Thyroid gland (tissue), 4 donors: ENCODE measurements around the gene EGFR.

Experiments
- POLR2A ChIP-seq, 2 donors: fragments of 450-650 bp; IDR thresholded peaks; one replicate each; pipeline ENCODE4 v1.6.1; 2017; ENCODE audit warnings: antibody characterized with exemption in 2 of 2, mild to moderate bottlenecking in 2 of 2, moderate library complexity in 1 of 2
- TF ChIP-seq, protein P1 (sequence below), 6 experiments: fragments of 200-600 bp in 3 of 6; fragments of 450-650 bp in 3 of 6; sonication (generic) in 3 of 6; IDR thresholded peaks; one replicate each; pipeline ENCODE4 v1.5.1; 2016 to 2019; ENCODE audit warnings: antibody characterized with exemption in 6 of 6, mild to moderate bottlenecking in 2 of 6, inconsistent platforms in 1 of 6, moderate library complexity in 1 of 6

DNA sequence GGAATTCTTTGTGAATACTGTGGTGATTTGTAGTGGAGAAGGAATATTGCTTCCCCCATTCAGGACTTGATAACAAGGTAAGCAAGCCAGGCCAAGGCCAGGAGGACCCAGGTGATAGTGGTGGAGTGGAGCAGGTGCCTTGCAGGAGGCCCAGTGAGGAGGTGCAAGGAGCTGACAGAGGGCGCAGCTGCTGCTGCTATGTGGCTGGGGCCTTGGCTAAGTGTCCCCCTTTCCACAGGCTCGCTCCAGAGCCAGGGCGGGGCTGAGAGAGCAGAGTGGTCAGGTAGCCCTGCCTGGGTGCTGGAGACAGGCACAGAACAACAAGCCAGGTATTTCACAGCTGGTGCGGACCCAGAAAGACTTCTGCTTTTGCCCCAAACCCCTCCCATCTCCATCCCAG lies 162.9 kb downstream of the EGFR start:
- TF ChIP-seq, protein P1, sequence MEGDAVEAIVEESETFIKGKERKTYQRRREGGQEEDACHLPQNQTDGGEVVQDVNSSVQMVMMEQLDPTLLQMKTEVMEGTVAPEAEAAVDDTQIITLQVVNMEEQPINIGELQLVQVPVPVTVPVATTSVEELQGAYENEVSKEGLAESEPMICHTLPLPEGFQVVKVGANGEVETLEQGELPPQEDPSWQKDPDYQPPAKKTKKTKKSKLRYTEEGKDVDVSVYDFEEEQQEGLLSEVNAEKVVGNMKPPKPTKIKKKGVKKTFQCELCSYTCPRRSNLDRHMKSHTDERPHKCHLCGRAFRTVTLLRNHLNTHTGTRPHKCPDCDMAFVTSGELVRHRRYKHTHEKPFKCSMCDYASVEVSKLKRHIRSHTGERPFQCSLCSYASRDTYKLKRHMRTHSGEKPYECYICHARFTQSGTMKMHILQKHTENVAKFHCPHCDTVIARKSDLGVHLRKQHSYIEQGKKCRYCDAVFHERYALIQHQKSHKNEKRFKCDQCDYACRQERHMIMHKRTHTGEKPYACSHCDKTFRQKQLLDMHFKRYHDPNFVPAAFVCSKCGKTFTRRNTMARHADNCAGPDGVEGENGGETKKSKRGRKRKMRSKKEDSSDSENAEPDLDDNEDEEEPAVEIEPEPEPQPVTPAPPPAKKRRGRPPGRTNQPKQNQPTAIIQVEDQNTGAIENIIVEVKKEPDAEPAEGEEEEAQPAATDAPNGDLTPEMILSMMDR (IDR thresholded peaks at IDR 0.05) = no peak
- TF ChIP-seq POLR2A (IDR thresholded peaks at IDR 0.05) = no peak
